Neural progenitor cell (in vitro differentiated cells): ENCODE results near the gene MAP2K5. TPM values are rescaled to one million over a fixed set of nuclear protein-coding genes. Genes with fewer than 3 reads are reported as not detected.

Experiments
- DNase-seq: peaks from one replicate; pipeline ENCODE4 v3.0.0-alpha.2; 2016; ENCODE audit warnings: low spot score
- H2AFZ ChIP-seq: fragments of 200-600 bp; sonication (generic); replicated peaks from 2 replicates; pipeline ENCODE4 v1.6.1; 2016; ENCODE audit warnings: antibody characterized with exemption
- H3F3A ChIP-seq: fragments of 200-600 bp; sonication (generic); 2 replicates; pipeline ENCODE4 v1.6.1; 2016; ENCODE audit warnings: antibody characterized with exemption, low read depth
- H3K27ac ChIP-seq: fragments of 200-600 bp; sonication (generic); 2 replicates; pipeline ENCODE4 v1.5.1; 2016; ENCODE audit warnings: mild to moderate bottlenecking
- H3K27me3 ChIP-seq: fragments of 200-600 bp; sonication (generic); 2 replicates; pipeline ENCODE4 v1.6.1; 2016; ENCODE audit warnings: mild to moderate bottlenecking, moderate library complexity
- H3K36me3 ChIP-seq: fragments of 200-600 bp; sonication (generic); 2 replicates; pipeline ENCODE4 v1.5.1; 2016
- H3K4me1 ChIP-seq: fragments of 200-600 bp; sonication (generic); 2 replicates; pipeline ENCODE4 v1.6.1; 2016; ENCODE audit warnings: mixed run types
- H3K4me2 ChIP-seq: fragments of 200-600 bp; sonication (generic); 2 replicates; pipeline ENCODE4 v1.6.1; 2016
- H3K4me3 ChIP-seq: fragments of 200-600 bp; sonication (generic); 2 replicates; pipeline ENCODE4 v1.5.1; 2016
- H3K79me2 ChIP-seq: fragments of 200-600 bp; sonication (generic); 2 replicates; pipeline ENCODE4 v1.6.1; 2016; ENCODE audit warnings: low read depth
- H3K9ac ChIP-seq: fragments of 200-600 bp; sonication (generic); 2 replicates; pipeline ENCODE4 v1.6.1; 2016
- H3K9me3 ChIP-seq: fragments of 200-600 bp; sonication (generic); 2 replicates; pipeline ENCODE4 v1.5.1; 2016; ENCODE audit warnings: low read depth
- H4K20me1 ChIP-seq: fragments of 200-600 bp; sonication (generic); 2 replicates; pipeline ENCODE4 v1.6.1; 2016; ENCODE audit warnings: low read depth
- H3K27ac Mint-ChIP-seq: 3 replicates; pipeline ENCODE4 v1.8.0; 2021; ENCODE audit warnings: mixed read lengths
- H3K27me3 Mint-ChIP-seq: 2 replicates; pipeline ENCODE4 v1.8.0; 2022; ENCODE audit warnings: low read depth, mild to moderate bottlenecking, inconsistent platforms, moderate library complexity, mixed read lengths; ENCODE audit not compliant: insufficient read depth
- H3K36me3 Mint-ChIP-seq: 3 replicates; pipeline ENCODE4 v1.8.0; 2021; ENCODE audit warnings: mixed read lengths
- H3K4me1 Mint-ChIP-seq: 3 replicates; pipeline ENCODE4 v1.8.0; 2021; ENCODE audit warnings: mixed read lengths
- H3K4me3 Mint-ChIP-seq: 3 replicates; pipeline ENCODE4 v1.8.0; 2021; ENCODE audit warnings: mild to moderate bottlenecking, moderate library complexity, mixed read lengths
- H3K9me3 Mint-ChIP-seq: 3 replicates; pipeline ENCODE4 v1.8.0; 2020; ENCODE audit warnings: mixed read lengths
- EZH2 ChIP-seq: fragments of 200-600 bp; sonication (generic); IDR thresholded peaks from 2 replicates; pipeline ENCODE4 v1.6.1; 2017; ENCODE audit warnings: antibody characterized with exemption, mild to moderate bottlenecking, moderate library complexity
- EZH2phosphoT487 ChIP-seq: fragments of 200-600 bp; sonication (generic); IDR thresholded peaks from 2 replicates; pipeline ENCODE4 v1.6.1; 2017; ENCODE audit warnings: antibody characterized with exemption
- total RNA-seq: library from RNA; depleted of rRNA; stranded (reverse); fragments of >200 nt; gene quantifications from 2 replicates; pipeline ENCODE4 v1.2.3, GENCODE V29; 2015; ENCODE audit warnings: low replicate concordance
- TF ChIP-seq, protein P1 (sequence below): fragments of 200-600 bp; sonication (generic); IDR thresholded peaks from 2 replicates; pipeline ENCODE4 v1.5.1; 2017; ENCODE audit warnings: antibody characterized with exemption, mild to moderate bottlenecking

Gene MAP2K5
- total RNA-seq, 1 donor from 2014 or later = 17.2 TPM

DNA sequence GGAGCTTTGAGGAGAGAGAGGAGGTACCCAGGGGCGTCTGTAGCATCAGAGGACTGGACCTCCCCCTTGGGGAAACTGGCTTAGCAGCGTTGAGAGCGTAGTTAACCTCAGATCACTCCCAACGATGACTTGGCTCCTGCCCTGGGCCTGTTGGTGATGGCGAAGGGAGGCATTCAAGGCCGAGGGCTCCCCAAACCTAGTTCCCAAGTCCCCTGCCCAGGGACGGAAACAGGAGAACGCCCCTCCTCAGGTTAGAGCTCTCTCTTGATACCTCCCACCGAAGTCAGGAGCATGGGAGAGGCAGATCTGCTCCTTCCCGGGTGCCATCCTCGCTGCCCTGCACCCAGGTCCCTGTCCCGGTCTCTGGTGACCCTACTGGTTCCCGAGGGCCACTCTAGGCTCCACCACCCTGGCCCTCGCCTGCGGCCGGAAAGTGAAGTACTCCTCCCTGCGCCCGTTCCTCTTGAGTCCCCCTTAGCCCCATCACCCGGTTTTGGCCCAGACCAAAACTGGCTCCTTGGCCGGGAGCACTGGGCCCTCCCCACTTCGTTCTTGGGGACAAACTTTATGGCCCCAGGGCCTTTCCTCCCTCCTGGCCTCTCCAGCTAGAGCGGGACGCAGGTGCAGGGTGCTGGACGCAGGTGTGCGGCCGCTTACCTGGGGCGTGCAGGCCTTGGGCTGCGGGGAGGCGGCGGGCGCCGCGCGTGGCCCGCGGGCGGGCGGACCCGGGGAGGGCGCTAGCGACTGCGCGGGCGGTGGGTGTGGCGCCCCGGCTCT is 280.2 kb downstream of the MAP2K5 start:
- no peak for DNase-seq
- H3K79me2 ChIP-seq = no peaks in the 10 kb centered on the region
- H3F3A ChIP-seq = peaks cover 32% of the 10 kb centered on the region
- no peak overlapping the region for H3K27ac ChIP-seq
- Mint-ChIP-seq H3K27me3 (peaks cover 71% of the 10 kb centered on the region), H3K36me3 (no peaks in the 10 kb centered on the region), H3K27ac (no peak overlapping the region), H3K9me3 (peaks cover 8% of the 10 kb centered on the region), H3K4me1 (peaks cover 26% of the 10 kb centered on the region), H3K4me3 (peak overlapping the region; percentile 75)
- TF ChIP-seq EZH2phosphoT487 = no peak
- TF ChIP-seq EZH2 = no peak
- TF ChIP-seq, protein P1, sequence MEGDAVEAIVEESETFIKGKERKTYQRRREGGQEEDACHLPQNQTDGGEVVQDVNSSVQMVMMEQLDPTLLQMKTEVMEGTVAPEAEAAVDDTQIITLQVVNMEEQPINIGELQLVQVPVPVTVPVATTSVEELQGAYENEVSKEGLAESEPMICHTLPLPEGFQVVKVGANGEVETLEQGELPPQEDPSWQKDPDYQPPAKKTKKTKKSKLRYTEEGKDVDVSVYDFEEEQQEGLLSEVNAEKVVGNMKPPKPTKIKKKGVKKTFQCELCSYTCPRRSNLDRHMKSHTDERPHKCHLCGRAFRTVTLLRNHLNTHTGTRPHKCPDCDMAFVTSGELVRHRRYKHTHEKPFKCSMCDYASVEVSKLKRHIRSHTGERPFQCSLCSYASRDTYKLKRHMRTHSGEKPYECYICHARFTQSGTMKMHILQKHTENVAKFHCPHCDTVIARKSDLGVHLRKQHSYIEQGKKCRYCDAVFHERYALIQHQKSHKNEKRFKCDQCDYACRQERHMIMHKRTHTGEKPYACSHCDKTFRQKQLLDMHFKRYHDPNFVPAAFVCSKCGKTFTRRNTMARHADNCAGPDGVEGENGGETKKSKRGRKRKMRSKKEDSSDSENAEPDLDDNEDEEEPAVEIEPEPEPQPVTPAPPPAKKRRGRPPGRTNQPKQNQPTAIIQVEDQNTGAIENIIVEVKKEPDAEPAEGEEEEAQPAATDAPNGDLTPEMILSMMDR = no peak
- H4K20me1 ChIP-seq = peaks cover 77% of the 10 kb centered on the region
- H3K4me2 ChIP-seq = peak overlapping the region; percentile 77
- H3K4me1 ChIP-seq = peaks cover 39% of the 10 kb centered on the region
- peaks cover 100% of the 10 kb centered on the region for H3K27me3 ChIP-seq
- no peak overlapping the region for H3K9ac ChIP-seq
- H3K4me3 ChIP-seq = peak overlapping the region; percentile 43
- H3K36me3 ChIP-seq = no peaks in the 10 kb centered on the region
- H3K9me3 ChIP-seq = no peaks in the 10 kb centered on the region
- H2AFZ ChIP-seq = no peak overlapping the region

DNA sequence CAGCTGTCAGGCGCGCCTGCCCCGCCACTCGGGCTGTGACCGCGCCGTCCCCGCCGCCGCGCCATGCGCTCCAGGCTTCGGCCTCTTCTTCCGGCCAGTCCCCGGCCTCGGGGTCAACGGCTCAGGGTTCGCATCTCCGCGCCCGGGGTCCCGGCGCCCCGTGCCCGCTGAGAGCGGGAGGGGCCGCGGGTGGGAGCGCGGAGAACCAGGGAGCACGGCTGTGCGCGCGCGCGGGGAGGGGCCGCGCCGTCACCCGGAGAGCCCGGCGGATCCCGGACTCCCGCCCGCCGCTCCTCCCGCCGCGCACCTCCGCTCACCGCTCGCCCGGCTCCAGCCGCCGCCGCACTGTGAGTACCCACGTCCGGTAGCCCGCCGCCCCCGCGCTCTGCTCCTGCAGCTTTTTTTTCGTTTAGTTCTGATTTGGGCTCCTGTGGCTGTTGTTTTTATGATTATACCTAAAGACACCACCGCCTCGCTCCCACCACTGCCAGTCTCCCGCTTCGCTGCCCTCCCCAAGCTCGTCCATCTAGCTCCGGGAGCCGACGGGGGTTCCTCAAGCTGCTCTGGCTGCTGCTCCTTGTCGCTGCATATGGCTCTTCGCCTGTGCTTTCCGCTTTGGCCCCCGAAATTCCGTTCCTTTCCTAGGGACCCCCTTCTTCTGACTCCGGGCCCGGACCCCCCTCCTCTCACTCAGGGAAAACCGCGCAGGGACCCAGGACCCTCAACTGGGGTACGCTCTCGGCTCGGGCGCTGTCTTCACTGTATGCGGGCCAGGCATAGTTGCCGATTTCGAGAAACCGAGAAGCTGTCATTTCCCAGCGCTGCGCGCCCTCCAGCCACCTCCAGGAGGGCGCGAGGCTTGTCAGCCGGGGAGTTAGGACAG is 281.1 kb downstream of the MAP2K5 start:
- Histone ChIP-seq H3K9me3 (no peaks in the 10 kb centered on the region), H3K4me3 (peak overlapping the region; percentile 43), H3K9ac (no peak overlapping the region), H3K79me2 (no peaks in the 10 kb centered on the region), H3K27me3 (peaks cover 100% of the 10 kb centered on the region), H4K20me1 (peaks cover 84% of the 10 kb centered on the region), H3K27ac (no peak overlapping the region), H3F3A (peaks cover 32% of the 10 kb centered on the region), H3K4me1 (peaks cover 44% of the 10 kb centered on the region), H3K36me3 (no peaks in the 10 kb centered on the region), H3K4me2 (peak overlapping the region; percentile 77), H2AFZ (no peak overlapping the region)
- peak; percentile 56 for DNase-seq
- Mint-ChIP-seq H3K27ac (no peak overlapping the region), H3K4me3 (peak overlapping the region; percentile 84), H3K9me3 (peaks cover 2% of the 10 kb centered on the region), H3K27me3 (peaks cover 69% of the 10 kb centered on the region), H3K36me3 (no peaks in the 10 kb centered on the region), H3K4me1 (peaks cover 29% of the 10 kb centered on the region)
- TF ChIP-seq EZH2phosphoT487 (peak; percentile 98), EZH2 (peak; percentile 97)
- TF ChIP-seq, protein P1 = no peak

DNA sequence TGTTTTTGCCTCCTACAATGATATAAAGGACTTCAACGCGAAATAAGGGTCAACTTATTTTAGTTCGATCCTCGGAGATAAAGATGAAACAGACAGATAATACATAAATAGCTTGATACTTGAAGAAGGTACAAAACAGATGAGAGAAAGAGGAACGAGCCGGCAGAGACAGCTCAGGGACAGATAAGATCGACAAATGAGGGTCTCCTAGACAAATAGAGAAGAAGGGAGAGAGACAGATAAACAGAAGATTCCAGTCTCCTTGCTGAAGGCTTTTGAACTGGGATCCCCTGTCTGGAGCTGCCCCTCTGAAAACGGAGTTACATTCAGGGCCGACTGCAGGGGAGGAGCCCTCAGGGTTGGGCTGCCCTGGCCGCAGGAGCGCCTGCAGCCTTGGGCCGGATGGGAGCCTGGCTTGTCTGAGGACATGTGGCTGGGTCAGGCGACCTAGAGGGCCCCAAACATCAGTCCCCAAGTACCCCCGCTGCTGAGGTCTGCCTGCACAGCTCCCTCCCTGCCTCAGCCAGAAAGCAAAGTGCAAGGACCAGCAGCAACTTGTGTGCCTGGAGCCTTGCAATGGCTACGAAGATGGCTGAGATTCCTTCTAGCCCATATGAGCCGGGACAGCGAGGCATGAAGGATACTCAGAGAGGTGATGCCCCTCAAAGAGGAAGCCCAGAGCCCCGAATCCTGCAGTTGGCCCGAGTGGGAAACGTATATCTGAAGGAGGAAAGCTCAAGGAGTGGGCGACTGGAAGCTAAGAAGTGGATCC is 281.9 kb downstream of the MAP2K5 start:
- Histone ChIP-seq H3K36me3 (no peaks in the 10 kb centered on the region), H4K20me1 (peaks cover 90% of the 10 kb centered on the region), H2AFZ (no peak overlapping the region), H3K9me3 (no peaks in the 10 kb centered on the region), H3F3A (peaks cover 32% of the 10 kb centered on the region), H3K4me3 (no peak overlapping the region), H3K9ac (no peak overlapping the region), H3K79me2 (no peaks in the 10 kb centered on the region), H3K4me1 (peaks cover 52% of the 10 kb centered on the region), H3K4me2 (peak overlapping the region; percentile 77), H3K27me3 (peaks cover 100% of the 10 kb centered on the region), H3K27ac (no peak overlapping the region)
- H3K36me3 Mint-ChIP-seq = no peaks in the 10 kb centered on the region
- no peak overlapping the region for H3K27ac Mint-ChIP-seq
- TF ChIP-seq EZH2 (peak; percentile 88), EZH2phosphoT487 (no peak)
- peak overlapping the region; percentile 84 for H3K4me3 Mint-ChIP-seq
- H3K27me3 Mint-ChIP-seq = peaks cover 73% of the 10 kb centered on the region
- no peak for DNase-seq
- H3K4me1 Mint-ChIP-seq = peaks cover 32% of the 10 kb centered on the region
- H3K9me3 Mint-ChIP-seq = peaks cover 2% of the 10 kb centered on the region
